Limb (tissue), 2 donors: ENCODE measurements around the gene ZC2HC1B.
"Not testable (repeated sequence)": the region's sequence is repeated elsewhere in the genome, so short reads cannot be mapped to it uniquely, and the experiment has no call there.

Experiments used
- DNase-seq, 2 donors: peaks; one replicate each; pipeline ENCODE4 v3.0.0-alpha.2; 2016; ENCODE audit errors: extremely low spot score in 2 of 2

The ZC2HC1B gene

GRCh38 chr6:143864234-143864633, at the start of gene ZC2HC1B:
Gene ZC2HC1B (plus strand): TSS chr6:143864474. CDS start chr6:143864540, 66 bp downstream.
- DNase-seq = no peak

GRCh38 chr6:143817621-143818020, 46.7 kb upstream of the ZC2HC1B start:
- no peak for DNase-seq

GRCh38 chr6:143821359-143821758, 42.9 kb upstream of the ZC2HC1B start:
- no peak for DNase-seq

GRCh38 chr6:143822584-143823024, 41.7 kb upstream of the ZC2HC1B start:
- DNase-seq = no peak

GRCh38 chr6:143823548-143823947, 40.7 kb upstream of the ZC2HC1B start:
- DNase-seq = no peak

GRCh38 chr6:143828572-143828971, 35.7 kb upstream of the ZC2HC1B start:
- DNase-seq = no peak

GRCh38 chr6:143836150-143836549, 28.1 kb upstream of the ZC2HC1B start:
- DNase-seq = no peak

GRCh38 chr6:143838395-143838794, 25.9 kb upstream of the ZC2HC1B start:
- no peak for DNase-seq

- no peak for DNase-seq
These were observed 25.1 kb upstream of the ZC2HC1B start for GRCh38 chr6:143839196-143839595.

GRCh38 chr6:143840595-143841265, 23.5 kb upstream of the ZC2HC1B start:
- no peak for DNase-seq

GRCh38 chr6:143842461-143842901, 21.8 kb upstream of the ZC2HC1B start:
- DNase-seq = peak in 1 of 2 donors; percentile 86

GRCh38 chr6:143842902-143843676, 21.2 kb upstream of the ZC2HC1B start, which contains the start of gene LTV1:
Gene LTV1 (plus strand): TSS chr6:143843338. CDS start chr6:143843478, 140 bp downstream.
- DNase-seq = peak; percentile 97 to 98

GRCh38 chr6:143843677-143843999, 20.6 kb upstream of the ZC2HC1B start:
- no peak for DNase-seq

- no peak for DNase-seq
These were observed 20.3 kb upstream of the ZC2HC1B start for GRCh38 chr6:143844006-143844405.

- DNase-seq = no peak
These were observed 19.2 kb upstream of the ZC2HC1B start for GRCh38 chr6:143845033-143845432.

GRCh38 chr6:143851706-143852105, 12.6 kb upstream of the ZC2HC1B start:
- not testable (repeated sequence) for DNase-seq

- not testable (repeated sequence) for DNase-seq
These were observed 9.2 kb upstream of the ZC2HC1B start for GRCh38 chr6:143855057-143855456.

- DNase-seq = not testable (repeated sequence)
These were observed 7.5 kb upstream of the ZC2HC1B start for GRCh38 chr6:143856762-143857161.

- DNase-seq = no peak
These were observed 6.6 kb upstream of the ZC2HC1B start for GRCh38 chr6:143857651-143858050.

- no peak for DNase-seq
These were observed 4.2 kb upstream of the ZC2HC1B start for GRCh38 chr6:143859891-143860660.

GRCh38 chr6:143863771-143864170, 503 bp upstream of the ZC2HC1B start:
- DNase-seq = no peak

- DNase-seq = no peak
These were observed 3.0 kb downstream of the ZC2HC1B start for GRCh38 chr6:143867236-143867635.
